Panc1 (cell line): ENCODE data around the gene PPP1R2.

Source experiments
- CTCF ChIP-seq: fragments of 450-650 bp; IDR thresholded peaks from 2 replicates; pipeline ENCODE4 v1.5.1; 2017; ENCODE audit warnings: mild to moderate bottlenecking
- POLR2AphosphoS5 ChIP-seq: IDR thresholded peaks from 2 replicates; pipeline ENCODE4 v1.6.1; 2012; ENCODE audit warnings: mild to moderate bottlenecking, low read depth, low read length, moderate library complexity
- SIN3A ChIP-seq: IDR thresholded peaks from 2 replicates; pipeline ENCODE4 v1.6.1; 2012; ENCODE audit warnings: low read depth, mild to moderate bottlenecking, low read length, moderate library complexity, borderline replicate concordance; ENCODE audit not compliant: insufficient read depth

- TF ChIP-seq POLR2AphosphoS5 (no peak), CTCF (no peak), SIN3A (no peak)
These were observed 18.8 kb downstream of the PPP1R2 start for GRCh38 chr3:195524171-195524896.
